IMR-90 (cell line): ENCODE measurements around the gene LRRC47. TPM values are rescaled to one million over a fixed set of nuclear protein-coding genes. Genes with fewer than 3 reads are reported as not detected.

Source experiments
- ATAC-seq: fragments of 200-7000 bp; cut with Tn5 transposase; 2 replicates; pipeline ENCODE4 v1.9.1; 2020; ENCODE audit warnings: low read depth, mild to moderate bottlenecking, moderate library complexity
- BruUV-seq: library from RNA; stranded (reverse); fragments of 400-500 nt; replicated peaks from 2 replicates; lab custom pipeline; 2021; lab: Mats Ljungman, UMichigan
- CTCF ChIA-PET: fragments of 300-600 bp; formaldehyde crosslinking; extraction: SDS; loops from one replicate; lab custom pipeline; 2021; ENCODE audit warnings: antibody characterized with exemption; lab: Yijun Ruan, JAX
- POLR2A ChIA-PET: fragments of 300-600 bp; sonication (Branson Sonifier 250); formaldehyde crosslinking; loops from one replicate; lab custom pipeline; 2022; ENCODE audit warnings: antibody characterized with exemption; ENCODE audit not compliant: unreplicated experiment; lab: Charles Lee
- DNase-seq: peaks from one replicate; pipeline ENCODE4 v3.0.0; 2013
- H2AFZ ChIP-seq: replicated peaks from 2 replicates; pipeline ENCODE3; 2013; ENCODE audit warnings: low read length, mild to moderate bottlenecking; ENCODE audit not compliant: poor library complexity
- H2AK5ac ChIP-seq: 2 replicates; pipeline ENCODE4 v1.6.1; 2013; ENCODE audit warnings: low read depth, low read length, inconsistent platforms
- H2AK9ac ChIP-seq: replicated peaks from 2 replicates; pipeline ENCODE3; 2013; ENCODE audit warnings: mild to moderate bottlenecking, low read depth, low read length, moderate library complexity; ENCODE audit not compliant: poor library complexity
- H2BK120ac ChIP-seq: 2 replicates; pipeline ENCODE4 v1.6.1; 2013; ENCODE audit warnings: low read depth, low read length, inconsistent platforms
- H2BK15ac ChIP-seq: 3 replicates; pipeline ENCODE4 v1.6.1; 2013; ENCODE audit warnings: low read depth, low read length, inconsistent platforms
- H2BK20ac ChIP-seq: 2 replicates; pipeline ENCODE4 v1.6.1; 2013; ENCODE audit warnings: low read depth, mild to moderate bottlenecking, inconsistent platforms, low read length, moderate library complexity
- H2BK5ac ChIP-seq: 2 replicates; pipeline ENCODE4 v1.6.1; 2013; ENCODE audit warnings: mild to moderate bottlenecking, low read depth, low read length, inconsistent platforms; ENCODE audit not compliant: poor library complexity, severe bottlenecking
- H3K14ac ChIP-seq: replicated peaks from 2 replicates; pipeline ENCODE4 v1.6.1; 2013; ENCODE audit warnings: low read depth, low read length, inconsistent platforms
- H3K18ac ChIP-seq: 2 replicates; pipeline ENCODE4 v1.6.1; 2013; ENCODE audit warnings: low read depth, low read length, control low read depth
- H3K23ac ChIP-seq: 2 replicates; pipeline ENCODE4 v1.6.1; 2013; ENCODE audit warnings: low read depth, low read length, inconsistent platforms
- H3K27ac ChIP-seq: 2 replicates; pipeline ENCODE4 v1.5.1; 2013; ENCODE audit warnings: mild to moderate bottlenecking, control low read depth, low read length; ENCODE audit not compliant: insufficient read depth
- H3K27me3 ChIP-seq: 2 replicates; pipeline ENCODE4 v1.6.1; 2013; ENCODE audit warnings: low read length; ENCODE audit not compliant: control insufficient read depth, insufficient read depth
- H3K36me3 ChIP-seq: 2 replicates; pipeline ENCODE4 v1.6.1; 2013; ENCODE audit warnings: low read length, mixed read lengths; ENCODE audit not compliant: control insufficient read depth, insufficient read depth
- H3K4ac ChIP-seq: 2 replicates; pipeline ENCODE4 v1.6.1; 2013; ENCODE audit warnings: low read depth, low read length, inconsistent platforms
- H3K4me1 ChIP-seq: 2 replicates; pipeline ENCODE4 v1.6.1; 2013; ENCODE audit warnings: low read length, mixed read lengths; ENCODE audit not compliant: control insufficient read depth, insufficient read depth
- H3K4me2 ChIP-seq: 2 replicates; pipeline ENCODE4 v1.6.1; 2013; ENCODE audit warnings: low read depth, mild to moderate bottlenecking, control low read depth, low read length, moderate library complexity
- H3K4me3 ChIP-seq: 2 replicates; pipeline ENCODE4 v1.5.1; 2013; ENCODE audit warnings: low read depth, mild to moderate bottlenecking, control low read depth, low read length, moderate library complexity; ENCODE audit not compliant: insufficient read depth
- H3K56ac ChIP-seq: 2 replicates; pipeline ENCODE4 v1.6.1; 2013; ENCODE audit warnings: low read length, inconsistent platforms; ENCODE audit not compliant: insufficient read depth; ENCODE audit errors: extremely low read depth
- H3K79me1 ChIP-seq, 2 experiments: 2 replicates each; pipeline ENCODE4 v1.6.1; 2013; ENCODE audit warnings: low read length in 2 of 2, inconsistent platforms in 1 of 2, low read depth in 1 of 2
- H3K9ac ChIP-seq: 2 replicates; pipeline ENCODE4 v1.6.1; 2013; ENCODE audit warnings: low read depth, low read length, control low read depth
- H3K9me1 ChIP-seq: 2 replicates; pipeline ENCODE4 v1.6.1; 2013; ENCODE audit warnings: low read length, inconsistent platforms; ENCODE audit not compliant: insufficient read depth
- H3K9me3 ChIP-seq: 2 replicates; pipeline ENCODE4 v1.6.1; 2013; ENCODE audit warnings: low read length; ENCODE audit not compliant: control insufficient read depth, insufficient read depth
- H4K20me1 ChIP-seq: 2 replicates; pipeline ENCODE4 v1.6.1; 2013; ENCODE audit warnings: low read length, inconsistent platforms; ENCODE audit not compliant: insufficient read depth
- H4K5ac ChIP-seq: 2 replicates; pipeline ENCODE4 v1.6.1; 2013; ENCODE audit warnings: mild to moderate bottlenecking, low read depth, low read length, control low read depth
- H4K8ac ChIP-seq, 2 experiments: 2 replicates each; pipeline ENCODE4 v1.6.1; 2013; ENCODE audit warnings: low read depth in 2 of 2, low read length in 2 of 2, control low read depth in 1 of 2, inconsistent platforms in 1 of 2
- H4K91ac ChIP-seq: 2 replicates; pipeline ENCODE4 v1.6.1; 2013; ENCODE audit warnings: low read depth, low read length, inconsistent platforms; ENCODE audit not compliant: insufficient read depth
- ELK1 ChIP-seq: fragments of 150-350 bp; IDR thresholded peaks from 2 replicates; pipeline ENCODE4 v1.6.1; 2016; ENCODE audit warnings: low read depth, mild to moderate bottlenecking, low read length, moderate library complexity, borderline replicate concordance
- RFX5 ChIP-seq: IDR thresholded peaks from 2 replicates; pipeline ENCODE4 v1.8.0; 2012; ENCODE audit warnings: low read depth, mild to moderate bottlenecking, low read length, moderate library complexity
- USF2 ChIP-seq: fragments of 150-350 bp; IDR thresholded peaks from 2 replicates; pipeline ENCODE4 v1.6.1; 2017; ENCODE audit warnings: mild to moderate bottlenecking, antibody characterized with exemption, low read length, low read depth
- WGBS, 2 experiments: methylation state at CpG; one replicate each; pipeline versions ENCODE4 v1.1.5 to v1.1.7; 2013; ENCODE audit warnings: missing lambda C conversion rate in 2 of 2; ENCODE audit not compliant: insufficient read length in 1 of 2; ENCODE audit errors: extremely low coverage in 2 of 2; 5-methylcytosine and 5-hydroxymethylcytosine counted together
- dilution Hi-C: fragments of 300-500 bp; cut with HindIII; formaldehyde crosslinking; loops from one replicate; pipeline ENCODE4 v1.14.3; 2018; ENCODE audit warnings: low sequenced_read_pairs; ENCODE audit not compliant: unreplicated experiment
- in situ Hi-C: fragments of 300-500 bp; cut with MboI; formaldehyde crosslinking; loops from 3 replicates; pipeline ENCODE4 v1.14.3; 2019; ENCODE audit warnings: low sequenced_read_pairs, inconsistent platforms, mixed read lengths
- intact Hi-C: fragments of 100-400 bp; cut with micrococcal nuclease; formaldehyde crosslinking; loops from 2 replicates; pipeline ENCODE4 v1.10.0; 2022
- polyA plus RNA-seq, 3 experiments: library from polyadenylated mRNA; depleted of rRNA; stranded (reverse); fragments of >200 nt; gene quantifications; 2 replicates each; pipeline ENCODE4 v1.2.3, GENCODE V29; 2012; ENCODE audit warnings: low replicate concordance in 1 of 3
- total RNA-seq: library from RNA; depleted of rRNA; stranded (reverse); fragments of >200 nt; gene quantifications from 2 replicates; pipeline ENCODE4 v1.2.3, GENCODE V29; 2012

Gene LRRC47
- total and polyA plus RNA-seq, 2 of the 4 experiments (the other 2 are of a cell fraction), result 15.2 to 19.7 TPM

GRCh38 chr1:3836421-3836820, 40.1 kb upstream of the LRRC47 start:
- no peak for ATAC-seq
- H3K4me2 ChIP-seq, result no peak overlapping the region
- no peak overlapping the region for H2BK15ac ChIP-seq
- H4K8ac ChIP-seq, result no peak overlapping the region
- H3K56ac ChIP-seq, result no peak overlapping the region
- CTCF ChIA-PET, result no interaction called here
- H2BK20ac ChIP-seq, result no peak overlapping the region
- H3K79me1 ChIP-seq, result no peaks in the 10 kb centered on the region
- in situ Hi-C loops (no loop called here), dilution Hi-C loops (no loop called here), intact Hi-C loops (no loop called here)
- no peak overlapping the region for H2BK120ac ChIP-seq
- H3K9me3 ChIP-seq, result peaks cover 5% of the 10 kb centered on the region
- no peak overlapping the region for H3K14ac ChIP-seq
- no peak overlapping the region for H4K5ac ChIP-seq
- H2BK5ac ChIP-seq, result no peak overlapping the region
- no peak overlapping the region for H3K23ac ChIP-seq
- H4K20me1 ChIP-seq, result no peaks in the 10 kb centered on the region
- no peak overlapping the region for H4K91ac ChIP-seq
- POLR2A ChIA-PET, result no interaction called here
- H2AFZ ChIP-seq, result no peak overlapping the region
- H3K4me3 ChIP-seq, result no peak overlapping the region
- no peak overlapping the region for H3K9ac ChIP-seq
- no peak overlapping the region for H2AK5ac ChIP-seq
- no peaks in the 10 kb centered on the region for H3K9me1 ChIP-seq
- H3K4ac ChIP-seq, result no peak overlapping the region
- H3K4me1 ChIP-seq, result no peaks in the 10 kb centered on the region
- H2AK9ac ChIP-seq, result no peak overlapping the region
- TF ChIP-seq RFX5, result no peak
- TF ChIP-seq USF2, result no peak
- no peak for TF ChIP-seq ELK1
- no peaks in the 10 kb centered on the region for H3K27me3 ChIP-seq
- no TSS peak for BruUV-seq
- no peak overlapping the region for H3K18ac ChIP-seq
- DNase-seq, result no peak
- no peak overlapping the region for H3K27ac ChIP-seq
- WGBS, 2 experiments, result no CpG with 5 or more reads among the region's 11 CpGs
- H3K36me3 ChIP-seq, result peaks cover 48% of the 10 kb centered on the region
